ENCODE results near the gene SELL.

The SELL gene

DNA sequence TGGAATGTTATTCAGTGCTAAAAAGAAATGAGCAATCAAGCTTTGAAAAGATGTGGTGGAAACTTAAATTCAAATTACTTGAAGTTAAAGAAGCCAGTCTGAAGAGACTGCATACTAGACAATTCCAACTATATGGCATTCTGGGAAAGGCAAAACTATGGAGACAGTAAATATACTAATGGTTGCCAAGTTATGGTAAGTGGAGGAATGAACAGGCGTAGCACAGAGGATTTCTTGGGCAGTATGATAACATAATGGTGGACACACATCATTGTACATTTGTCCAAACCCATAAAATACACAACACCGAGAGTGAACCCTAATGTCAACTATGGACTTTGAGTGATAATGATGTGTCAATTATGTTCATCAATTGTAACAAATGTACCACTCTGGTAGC lies 60.4 kb downstream of the SELL start:
- TF ChIP-seq SIN3A (IDR thresholded peaks at IDR 0.05; ENCODE audit: borderline replicate concordance, insufficient read depth, low read length): no peak
- TF ChIP-seq FOXP2 (optimal IDR thresholded peaks at IDR 0.05; ENCODE audit: borderline replicate concordance, extremely low read depth, extremely low read length, insufficient read depth): no peak
- no peak for TF ChIP-seq POLR2AphosphoS5 (IDR thresholded peaks at IDR 0.05; ENCODE audit: low read depth, low read length)
- TF ChIP-seq TAF1 (IDR thresholded peaks at IDR 0.05; ENCODE audit: borderline replicate concordance, insufficient read depth, low read length): no peak
- TF ChIP-seq, protein P1, sequence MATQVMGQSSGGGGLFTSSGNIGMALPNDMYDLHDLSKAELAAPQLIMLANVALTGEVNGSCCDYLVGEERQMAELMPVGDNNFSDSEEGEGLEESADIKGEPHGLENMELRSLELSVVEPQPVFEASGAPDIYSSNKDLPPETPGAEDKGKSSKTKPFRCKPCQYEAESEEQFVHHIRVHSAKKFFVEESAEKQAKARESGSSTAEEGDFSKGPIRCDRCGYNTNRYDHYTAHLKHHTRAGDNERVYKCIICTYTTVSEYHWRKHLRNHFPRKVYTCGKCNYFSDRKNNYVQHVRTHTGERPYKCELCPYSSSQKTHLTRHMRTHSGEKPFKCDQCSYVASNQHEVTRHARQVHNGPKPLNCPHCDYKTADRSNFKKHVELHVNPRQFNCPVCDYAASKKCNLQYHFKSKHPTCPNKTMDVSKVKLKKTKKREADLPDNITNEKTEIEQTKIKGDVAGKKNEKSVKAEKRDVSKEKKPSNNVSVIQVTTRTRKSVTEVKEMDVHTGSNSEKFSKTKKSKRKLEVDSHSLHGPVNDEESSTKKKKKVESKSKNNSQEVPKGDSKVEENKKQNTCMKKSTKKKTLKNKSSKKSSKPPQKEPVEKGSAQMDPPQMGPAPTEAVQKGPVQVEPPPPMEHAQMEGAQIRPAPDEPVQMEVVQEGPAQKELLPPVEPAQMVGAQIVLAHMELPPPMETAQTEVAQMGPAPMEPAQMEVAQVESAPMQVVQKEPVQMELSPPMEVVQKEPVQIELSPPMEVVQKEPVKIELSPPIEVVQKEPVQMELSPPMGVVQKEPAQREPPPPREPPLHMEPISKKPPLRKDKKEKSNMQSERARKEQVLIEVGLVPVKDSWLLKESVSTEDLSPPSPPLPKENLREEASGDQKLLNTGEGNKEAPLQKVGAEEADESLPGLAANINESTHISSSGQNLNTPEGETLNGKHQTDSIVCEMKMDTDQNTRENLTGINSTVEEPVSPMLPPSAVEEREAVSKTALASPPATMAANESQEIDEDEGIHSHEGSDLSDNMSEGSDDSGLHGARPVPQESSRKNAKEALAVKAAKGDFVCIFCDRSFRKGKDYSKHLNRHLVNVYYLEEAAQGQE (IDR thresholded peaks at IDR 0.05; ENCODE audit: insufficient read depth in 1 of 2, low read depth in 2 of 2, low read length in 2 of 2): no peak

DNA sequence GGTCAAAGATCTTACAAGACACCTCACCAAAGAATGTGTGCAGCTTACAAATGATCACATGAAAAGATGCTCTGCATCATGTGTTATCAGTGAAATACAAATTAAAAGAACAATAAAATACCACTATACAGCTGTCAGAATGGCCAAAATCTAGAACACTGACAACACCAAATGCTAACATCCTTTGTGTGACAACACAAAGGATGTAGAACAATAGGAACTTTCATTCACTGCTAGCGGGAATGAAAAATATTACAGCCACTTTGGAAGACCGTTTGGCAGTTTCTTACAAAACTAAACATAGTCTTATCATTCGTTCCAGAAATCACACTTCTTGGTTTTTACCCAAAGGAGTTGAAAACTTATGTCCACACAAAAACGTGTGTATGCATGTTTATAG lies 60.9 kb downstream of the SELL start:
- TF ChIP-seq POLR2AphosphoS5 (IDR thresholded peaks at IDR 0.05; ENCODE audit: low read depth, low read length) (no peak), TAF1 (IDR thresholded peaks at IDR 0.05; ENCODE audit: borderline replicate concordance, insufficient read depth, low read length) (no peak), SIN3A (IDR thresholded peaks at IDR 0.05; ENCODE audit: borderline replicate concordance, insufficient read depth, low read length) (no peak), FOXP2 (optimal IDR thresholded peaks at IDR 0.05; ENCODE audit: borderline replicate concordance, extremely low read depth, extremely low read length, insufficient read depth) (no peak)
- TF ChIP-seq, protein P1 (IDR thresholded peaks at IDR 0.05; ENCODE audit: insufficient read depth in 1 of 2, low read depth in 2 of 2, low read length in 2 of 2): no peak

DNA sequence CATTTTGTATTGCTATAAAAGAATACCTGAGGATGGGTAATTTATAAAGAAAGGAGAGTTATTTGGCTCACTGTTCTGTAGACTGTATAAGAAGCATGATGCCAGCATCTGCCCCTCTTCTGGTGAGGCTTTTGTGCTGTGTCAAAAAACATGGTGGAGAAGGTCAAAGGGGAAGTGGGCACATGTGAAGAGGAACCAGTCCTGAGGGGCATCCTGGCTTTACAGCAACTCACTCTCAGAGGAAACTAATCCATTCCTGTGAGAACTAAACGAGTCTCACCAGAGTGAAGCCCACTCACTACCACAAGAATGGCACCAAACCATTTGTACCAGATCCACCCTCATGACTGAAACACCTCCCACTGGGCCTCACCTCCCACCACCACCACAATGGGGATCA lies 62.7 kb downstream of the SELL start:
- TF ChIP-seq, protein P1 (IDR thresholded peaks at IDR 0.05; ENCODE audit: insufficient read depth in 1 of 2, low read depth in 2 of 2, low read length in 2 of 2): no peak
- TF ChIP-seq SIN3A (IDR thresholded peaks at IDR 0.05; ENCODE audit: borderline replicate concordance, insufficient read depth, low read length): no peak
- no peak for TF ChIP-seq FOXP2 (optimal IDR thresholded peaks at IDR 0.05; ENCODE audit: borderline replicate concordance, extremely low read depth, extremely low read length, insufficient read depth)
- no peak for TF ChIP-seq POLR2AphosphoS5 (IDR thresholded peaks at IDR 0.05; ENCODE audit: low read depth, low read length)
- no peak for TF ChIP-seq TAF1 (IDR thresholded peaks at IDR 0.05; ENCODE audit: borderline replicate concordance, insufficient read depth, low read length)

- TF ChIP-seq FOXP2 (optimal IDR thresholded peaks at IDR 0.05; ENCODE audit: borderline replicate concordance, extremely low read depth, extremely low read length, insufficient read depth) (no peak), TAF1 (IDR thresholded peaks at IDR 0.05; ENCODE audit: borderline replicate concordance, insufficient read depth, low read length) (no peak), SIN3A (IDR thresholded peaks at IDR 0.05; ENCODE audit: borderline replicate concordance, insufficient read depth, low read length) (no peak), POLR2AphosphoS5 (IDR thresholded peaks at IDR 0.05; ENCODE audit: low read depth, low read length) (no peak)
- TF ChIP-seq, protein P1 (IDR thresholded peaks at IDR 0.05; ENCODE audit: insufficient read depth in 1 of 2, low read depth in 2 of 2, low read length in 2 of 2): no peak
These were observed 63.2 kb downstream of the SELL start for GRCh38 chr1:169648187-169648586.

DNA sequence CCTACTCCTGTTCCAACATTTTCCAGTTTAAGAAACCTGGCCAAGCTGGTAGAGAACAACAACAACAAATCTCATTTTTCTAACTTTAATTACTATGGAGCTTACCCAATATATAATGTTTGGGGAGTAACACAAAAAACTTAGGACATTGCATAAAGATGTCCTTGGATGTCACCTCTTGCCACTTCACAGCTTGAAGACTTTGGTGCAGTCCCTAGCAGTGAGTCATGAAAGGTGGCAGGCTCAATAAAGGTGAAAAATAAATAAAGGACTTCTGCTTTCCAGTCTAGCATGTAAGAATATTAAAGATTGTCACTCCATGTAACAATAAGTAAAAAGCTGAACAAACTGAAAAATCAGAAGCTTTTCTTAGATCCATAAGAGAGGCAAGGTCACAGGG lies 63.9 kb downstream of the SELL start:
- TF ChIP-seq TAF1 (IDR thresholded peaks at IDR 0.05; ENCODE audit: borderline replicate concordance, insufficient read depth, low read length) (no peak), POLR2AphosphoS5 (IDR thresholded peaks at IDR 0.05; ENCODE audit: low read depth, low read length) (no peak), SIN3A (IDR thresholded peaks at IDR 0.05; ENCODE audit: borderline replicate concordance, insufficient read depth, low read length) (no peak), FOXP2 (optimal IDR thresholded peaks at IDR 0.05; ENCODE audit: borderline replicate concordance, extremely low read depth, extremely low read length, insufficient read depth) (no peak)
- TF ChIP-seq, protein P1 (IDR thresholded peaks at IDR 0.05; ENCODE audit: insufficient read depth in 1 of 2, low read depth in 2 of 2, low read length in 2 of 2): no peak
